SK-MEL-5 (cell line): ENCODE data around the gene PACRG. TPM values are rescaled to one million over a fixed set of nuclear protein-coding genes. Genes with fewer than 3 reads are reported as not detected.

Experiments
- DNase-seq: peaks from one replicate; pipeline ENCODE4 v3.0.0-alpha.2; 2016; ENCODE audit warnings: low read depth, low spot score
- in situ Hi-C: cut with HindIII; loops from 2 replicates; pipeline ENCODE4 v1.10.0; 2016; ENCODE audit warnings: low sequenced_read_pairs, high pct_unique_total_duplicates, low pct_unique_long_range_greater_than_20kb
- total RNA-seq: library from RNA; depleted of rRNA; stranded (reverse); fragments of >200 nt; shearing (Covaris generic); gene quantifications from 2 replicates; pipeline ENCODE4 v1.2.3, GENCODE V29; 2014

Gene PACRG
- total RNA-seq, 1 experiment from 2014 or later, result not detected

GRCh38 chr6:163121270-163121669 is 393.5 kb downstream of the PACRG start:
- in situ Hi-C loops, result no loop called here
- no peak for DNase-seq

- no peak for DNase-seq
- in situ Hi-C loops, result no loop called here
Measured at GRCh38 chr6:163122365-163122764, 394.6 kb downstream of the PACRG start.

- DNase-seq, result no peak
- in situ Hi-C loops, result no loop called here
Measured at GRCh38 chr6:163123098-163123497, 395.3 kb downstream of the PACRG start.

GRCh38 chr6:163126741-163127140 is 399.0 kb downstream of the PACRG start:
- in situ Hi-C loops, result no loop called here
- no peak for DNase-seq

- in situ Hi-C loops, result no loop called here
- no peak for DNase-seq
Measured at GRCh38 chr6:163127587-163127986, 399.8 kb downstream of the PACRG start.

- DNase-seq, result no peak
- in situ Hi-C loops, result no loop called here
Measured at GRCh38 chr6:163128324-163128723, 400.6 kb downstream of the PACRG start.

GRCh38 chr6:163132050-163132750 is 404.4 kb downstream of the PACRG start:
- in situ Hi-C loops, result no loop called here
- DNase-seq, result no peak

GRCh38 chr6:163133017-163133416 is 405.2 kb downstream of the PACRG start:
- peak; percentile 16 for DNase-seq
- in situ Hi-C loops, result no loop called here

GRCh38 chr6:163133691-163134090 is 405.9 kb downstream of the PACRG start:
- no peak for DNase-seq
- in situ Hi-C loops, result no loop called here

- DNase-seq, result no peak
- in situ Hi-C loops, result no loop called here
Measured at GRCh38 chr6:163136681-163137397, 409.1 kb downstream of the PACRG start.

GRCh38 chr6:163137398-163137881 is 409.7 kb downstream of the PACRG start:
- in situ Hi-C loops, result no loop called here
- no peak for DNase-seq

- in situ Hi-C loops, result no loop called here
- no peak for DNase-seq
Measured at GRCh38 chr6:163146036-163146435, 418.3 kb downstream of the PACRG start.

GRCh38 chr6:163147994-163148393 is 420.2 kb downstream of the PACRG start:
- in situ Hi-C loops, result no loop called here
- peak; percentile 21 for DNase-seq

- no peak for DNase-seq
- in situ Hi-C loops, result no loop called here
Measured at GRCh38 chr6:163148451-163149278, 420.9 kb downstream of the PACRG start.

GRCh38 chr6:163149279-163149848 is 421.6 kb downstream of the PACRG start:
- in situ Hi-C loops, result no loop called here
- no peak for DNase-seq

GRCh38 chr6:163151212-163151611 is 423.4 kb downstream of the PACRG start:
- in situ Hi-C loops, result no loop called here
- DNase-seq, result no peak

- DNase-seq, result no peak
- in situ Hi-C loops, result no loop called here
Measured at GRCh38 chr6:163152701-163153100, 424.9 kb downstream of the PACRG start.

GRCh38 chr6:163159110-163159509 is 431.3 kb downstream of the PACRG start:
- in situ Hi-C loops, result no loop called here
- DNase-seq, result no peak
